GM18870 (cell line): Measurements from ENCODE around the gene LTA4H.
A peak's percentile ranks its signal among the peaks of the same experiment; 100 is the strongest.
"Not testable (repeated sequence)": the region's sequence is repeated elsewhere in the genome, so short reads cannot be mapped to it uniquely, and the experiment has no call there.

Source experiments
- ATAC-seq: cut with Tn5 transposase; IDR thresholded peaks from one replicate; pipeline ENCODE4 v1.9.1; 2021; ENCODE audit warnings: moderate library complexity; ENCODE audit not compliant: unreplicated experiment

Gene LTA4H

DNA sequence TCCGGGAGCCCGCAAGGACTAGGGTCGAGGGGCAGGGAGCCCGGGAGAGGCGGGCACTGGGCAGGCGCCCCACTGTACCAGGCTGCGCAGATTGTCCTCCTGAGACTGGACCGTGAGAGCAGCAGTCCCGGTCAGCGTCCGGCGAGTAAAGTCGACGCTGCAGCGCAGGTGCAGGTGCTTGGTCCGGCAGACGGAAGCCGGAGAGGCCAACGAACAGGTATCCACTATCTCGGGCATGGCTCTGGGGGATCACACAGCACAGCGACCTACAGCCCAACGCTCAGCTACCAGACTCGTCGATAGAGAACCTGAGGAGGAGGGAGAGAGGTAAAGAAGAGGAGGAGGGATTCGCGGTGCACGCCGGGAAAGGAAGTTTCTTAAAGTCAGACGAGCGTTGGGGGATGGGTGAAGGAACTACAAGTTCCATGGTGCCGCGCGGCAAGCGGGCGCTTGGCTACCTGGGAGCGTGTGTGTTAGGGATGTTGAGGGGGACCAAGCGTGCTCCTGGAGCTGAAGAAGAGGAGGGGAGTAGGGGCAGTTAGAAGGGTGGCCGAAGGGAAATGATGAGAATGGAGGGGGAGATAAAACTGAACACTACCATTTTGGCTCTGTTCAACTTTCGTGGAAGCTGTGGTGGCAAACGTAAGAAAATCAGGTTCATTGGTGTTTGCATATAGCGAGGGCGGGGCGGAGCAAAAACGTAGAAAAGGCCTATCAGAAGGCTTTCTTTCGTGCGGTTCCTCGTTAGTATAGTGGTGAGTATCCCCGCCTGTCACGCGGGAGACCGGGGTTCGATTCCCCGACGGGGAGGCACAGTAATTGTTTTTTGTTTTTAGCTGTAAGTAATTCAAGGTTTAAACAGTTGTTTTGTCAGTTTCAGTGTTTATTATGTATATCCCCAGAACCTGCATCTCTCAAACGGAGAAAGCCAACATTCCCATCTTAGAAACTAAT, at the start of gene LTA4H:
TSS of gene LTA4H (minus strand) at position 305 of the 954 bp plus-strand sequence. CDS start at position 237, 68 bp downstream.
- ATAC-seq = peak; percentile 88

DNA sequence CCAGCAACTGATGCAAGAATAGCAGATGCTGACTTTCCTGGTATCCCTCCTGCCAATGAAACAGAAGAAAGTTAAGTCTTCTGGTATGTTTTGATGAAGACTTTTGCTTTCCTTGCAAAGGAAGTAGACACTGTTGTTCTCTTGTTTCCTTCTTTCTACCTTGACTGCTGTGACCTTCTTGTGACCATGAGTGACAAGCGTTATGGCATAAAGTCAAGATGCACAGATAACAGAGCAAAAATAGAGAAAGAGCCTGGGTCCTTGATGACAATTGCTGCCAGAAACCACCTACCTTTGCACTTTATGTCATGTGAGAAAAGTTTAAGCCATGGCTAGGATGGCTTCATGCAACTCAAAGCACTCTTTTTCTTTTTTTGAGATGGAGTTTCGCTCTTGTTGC, 49.2 kb upstream of the LTA4H start:
- no peak for ATAC-seq

DNA sequence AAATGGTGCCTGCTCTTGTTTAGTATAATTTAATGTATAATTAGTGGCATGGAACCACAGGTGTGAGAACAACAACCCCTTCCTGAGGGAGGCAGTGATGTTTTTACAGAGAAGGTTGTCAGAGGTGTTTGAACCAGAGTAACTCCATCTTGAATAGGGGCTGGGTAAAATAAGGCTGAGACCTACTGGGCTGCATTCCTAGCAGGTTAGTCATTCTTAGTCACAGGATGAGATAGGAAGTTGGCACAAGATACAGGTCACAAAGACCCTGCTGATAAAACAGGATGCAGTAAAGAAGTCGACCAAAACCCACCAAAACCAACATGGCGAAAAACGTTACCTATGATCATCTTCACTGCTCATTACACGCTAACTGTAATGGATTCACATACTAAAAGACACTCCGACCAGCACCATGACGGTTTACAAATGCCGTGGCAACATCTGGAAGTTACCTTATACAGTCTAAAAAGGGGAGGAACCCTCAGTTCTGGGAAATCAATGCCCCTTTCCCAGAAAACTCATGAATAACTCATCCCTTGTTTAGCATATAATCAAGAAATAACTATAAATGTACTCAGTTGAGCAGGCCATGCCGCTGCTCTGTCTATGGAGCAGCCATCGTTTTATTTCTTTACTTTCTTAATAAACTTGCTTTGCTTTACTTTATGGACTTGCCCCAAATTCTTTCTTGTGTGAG, 47.8 kb upstream of the LTA4H start:
- ATAC-seq = no peak

DNA sequence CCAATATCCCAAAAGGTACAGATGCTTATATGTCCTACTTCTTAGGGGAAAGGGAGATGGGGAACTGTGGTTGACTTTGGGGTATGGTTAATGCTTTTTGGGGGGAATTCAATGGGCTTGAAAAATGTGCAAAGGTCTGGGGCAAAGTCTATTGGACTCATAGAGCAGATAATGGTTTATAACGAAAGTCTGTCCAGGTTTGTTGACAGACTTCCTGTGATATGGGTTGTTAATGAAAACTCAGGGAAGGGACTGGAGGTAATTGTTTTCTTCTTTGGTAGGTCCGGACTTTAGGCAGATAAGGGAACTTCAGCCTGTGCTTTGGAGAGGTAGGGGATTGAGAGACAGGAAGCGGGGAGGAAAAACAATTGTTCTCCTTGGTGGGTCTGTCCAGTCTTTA, 46.2 kb upstream of the LTA4H start:
- no peak for ATAC-seq

DNA sequence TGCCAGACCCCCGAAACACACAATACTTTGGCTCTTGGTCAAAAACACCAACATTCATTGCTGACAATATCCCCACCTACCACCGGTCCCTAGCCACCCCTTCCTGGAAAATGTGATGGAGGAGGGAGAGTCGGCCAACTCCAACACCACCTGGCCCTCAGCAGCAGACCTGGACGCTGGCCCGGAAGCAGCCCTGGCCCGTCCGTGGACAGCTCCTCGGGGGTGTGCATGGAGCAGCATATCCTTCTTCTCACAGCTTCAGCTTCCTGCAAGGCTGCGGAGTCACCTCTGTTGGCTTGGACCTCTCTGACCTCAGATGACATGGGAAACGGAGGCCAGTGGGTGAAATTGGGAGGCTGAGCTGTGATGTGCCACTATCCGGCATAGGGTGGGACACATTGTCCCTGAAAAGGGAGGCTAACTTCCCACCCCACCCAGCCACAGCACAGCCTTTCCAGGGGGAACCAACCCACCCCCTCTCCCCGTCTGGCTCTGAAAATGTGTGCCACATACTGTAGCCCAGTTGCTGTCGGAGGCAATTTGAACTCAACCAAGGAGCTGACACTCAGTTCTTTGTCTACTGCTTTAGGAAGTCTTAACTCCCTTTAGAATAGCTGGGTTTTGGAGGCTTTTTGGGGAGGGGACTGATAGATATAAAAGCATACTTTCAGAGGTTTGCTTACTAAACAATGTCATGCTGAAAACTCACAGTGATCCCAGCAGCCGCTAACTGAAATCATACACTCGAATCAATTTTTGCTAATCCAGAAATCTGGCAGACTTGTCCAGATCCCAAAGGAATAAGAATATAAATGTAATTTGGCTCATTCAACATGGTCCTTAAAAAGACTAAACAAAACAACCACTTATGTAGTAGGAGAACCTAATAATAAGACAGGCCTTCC, 43.1 kb upstream of the LTA4H start:
- no peak for ATAC-seq

DNA sequence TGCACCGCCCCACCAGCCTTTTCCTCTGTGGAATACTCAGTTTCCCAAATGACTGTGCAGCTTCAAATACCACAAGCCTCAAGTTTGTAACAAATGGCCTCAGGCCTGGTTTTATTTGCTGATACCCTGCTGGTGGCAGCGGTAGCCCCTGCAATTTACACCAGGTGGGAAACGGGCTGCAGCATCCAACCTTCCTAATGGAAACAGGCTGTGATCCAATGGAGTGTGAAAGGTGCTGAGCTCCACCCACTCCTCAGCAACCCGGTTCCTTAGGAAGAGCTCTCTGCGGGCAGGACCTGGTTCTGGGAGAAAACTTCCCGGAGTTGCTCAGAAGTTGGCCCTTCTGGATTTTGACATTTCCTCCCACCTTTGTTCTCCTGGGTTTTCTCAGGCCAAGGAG, 41.7 kb upstream of the LTA4H start:
- no peak for ATAC-seq

DNA sequence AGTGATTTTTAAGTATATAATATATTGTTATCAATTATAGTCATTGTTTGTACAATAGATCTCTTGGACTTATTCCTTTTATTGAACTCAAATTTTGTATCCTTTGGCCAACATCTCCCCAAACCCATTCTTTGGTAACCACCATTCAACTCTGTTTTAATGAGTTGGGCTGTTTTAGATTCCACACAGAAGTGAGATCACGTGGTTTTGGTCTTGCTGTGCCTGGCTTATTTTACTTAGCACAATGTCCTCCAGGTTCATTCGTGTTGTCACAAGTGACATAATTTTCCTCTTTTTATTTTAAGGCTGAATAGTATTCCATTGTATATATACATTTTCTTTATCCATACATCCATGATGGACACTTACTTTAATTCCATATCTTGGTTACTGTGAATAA, 40.2 kb upstream of the LTA4H start:
- ATAC-seq = no peak

DNA sequence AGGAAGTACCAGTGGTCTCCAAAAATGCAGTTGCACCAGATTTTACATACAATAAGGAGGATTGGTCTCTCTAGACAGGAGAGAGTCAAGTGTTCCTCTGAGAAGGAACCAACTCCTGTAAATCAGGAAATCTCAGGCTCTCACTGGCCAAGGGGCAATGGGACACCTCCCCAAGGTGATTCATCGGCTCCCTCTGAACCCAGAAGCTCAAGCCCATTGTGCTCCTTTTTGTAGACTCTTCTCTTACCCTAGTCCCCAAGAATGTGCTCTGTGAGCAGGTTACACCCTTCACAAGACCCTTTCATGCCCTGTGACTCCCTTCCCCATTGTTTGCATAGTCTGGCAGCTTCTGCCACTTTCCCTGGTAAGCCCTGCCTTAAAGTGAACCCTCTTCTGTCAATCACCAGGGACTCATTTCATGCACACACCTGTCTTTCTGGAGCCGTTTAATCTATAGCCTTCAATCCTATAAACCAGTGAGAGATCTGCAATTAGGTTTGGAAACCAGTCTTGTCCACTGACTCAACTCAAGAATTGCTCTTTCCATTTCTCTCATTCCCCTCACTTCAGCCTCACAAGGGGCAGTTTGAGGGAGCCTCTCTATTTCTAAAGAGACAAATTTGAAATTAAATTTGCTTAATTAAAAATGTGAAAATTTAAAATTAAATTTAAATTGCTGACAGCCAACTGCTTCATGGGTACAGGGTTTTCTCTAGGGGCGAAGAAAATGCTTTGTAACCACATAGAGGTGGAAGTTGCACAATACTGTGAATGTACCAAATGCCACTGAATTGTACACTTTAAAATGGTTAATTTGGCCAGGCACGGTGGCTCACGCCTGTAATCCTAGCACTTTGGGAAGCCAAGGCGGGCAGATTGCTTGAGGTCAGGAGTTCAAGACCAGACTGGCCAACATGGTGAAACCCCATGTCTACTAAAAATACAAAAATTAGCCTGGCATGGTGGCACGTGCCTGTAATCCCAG, 38.3 kb upstream of the LTA4H start:
- ATAC-seq = no peak

DNA sequence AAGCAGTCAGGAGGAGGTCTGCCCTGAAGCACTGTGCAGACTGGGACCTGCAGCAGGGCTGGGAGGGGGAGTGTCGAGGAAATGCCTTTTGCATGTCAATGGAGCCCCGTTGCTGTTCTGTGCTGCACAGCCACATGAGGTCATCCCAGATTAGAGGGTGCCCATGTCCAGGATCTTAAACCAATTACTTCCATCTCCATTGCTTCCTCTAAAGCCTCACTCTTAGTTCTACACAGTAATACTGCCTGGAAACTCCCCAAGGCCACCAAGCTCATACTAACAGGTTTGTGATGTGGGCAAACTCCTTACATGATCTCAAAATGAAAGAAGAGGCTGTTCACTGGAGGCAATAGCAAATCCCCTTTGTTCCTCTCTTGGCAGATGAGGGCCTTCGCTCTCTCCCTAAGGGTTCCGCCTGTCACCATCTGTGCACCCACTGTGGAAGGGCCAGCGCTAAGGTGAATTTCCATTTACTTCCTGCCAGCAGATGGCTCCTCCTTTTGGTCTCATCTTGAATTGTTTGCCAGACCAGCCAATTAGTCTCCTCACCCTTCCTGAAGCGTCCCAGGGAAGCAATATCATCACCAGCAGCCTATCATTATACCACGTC, 35.4 kb upstream of the LTA4H start:
- no peak for ATAC-seq

DNA sequence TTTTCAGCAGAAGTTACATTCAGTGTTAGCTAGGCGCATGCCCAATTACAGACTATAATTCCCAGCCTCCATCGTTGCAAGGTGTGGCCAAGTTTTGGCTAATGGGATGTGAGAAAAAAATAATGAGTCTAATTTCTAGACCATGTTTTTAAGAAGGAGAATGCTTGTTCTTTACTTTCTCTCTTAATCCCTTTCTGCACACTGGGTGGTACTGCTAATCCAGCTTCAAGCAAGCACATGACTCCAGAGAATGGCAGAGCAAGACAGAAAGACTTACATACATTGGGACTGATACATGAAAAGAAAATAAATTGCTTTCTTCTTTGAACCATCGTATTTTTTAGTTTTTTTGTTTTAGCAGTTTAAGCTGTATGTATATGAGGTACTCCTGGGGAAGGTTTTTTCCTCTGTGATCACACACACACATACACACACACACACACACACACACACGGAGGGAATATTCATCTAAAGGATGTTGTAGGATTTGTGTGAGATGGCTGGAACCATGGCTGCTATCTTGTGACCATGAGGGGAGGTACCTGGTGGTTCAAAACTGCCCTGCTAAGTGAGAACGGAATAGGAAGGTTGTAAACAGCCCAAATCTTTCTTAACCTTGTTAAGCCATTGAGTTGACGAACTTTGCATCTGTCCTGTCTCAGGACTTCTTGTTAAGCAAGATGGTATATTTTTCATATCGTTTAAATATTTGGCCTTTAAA, 34.3 kb upstream of the LTA4H start:
- ATAC-seq = no peak

DNA sequence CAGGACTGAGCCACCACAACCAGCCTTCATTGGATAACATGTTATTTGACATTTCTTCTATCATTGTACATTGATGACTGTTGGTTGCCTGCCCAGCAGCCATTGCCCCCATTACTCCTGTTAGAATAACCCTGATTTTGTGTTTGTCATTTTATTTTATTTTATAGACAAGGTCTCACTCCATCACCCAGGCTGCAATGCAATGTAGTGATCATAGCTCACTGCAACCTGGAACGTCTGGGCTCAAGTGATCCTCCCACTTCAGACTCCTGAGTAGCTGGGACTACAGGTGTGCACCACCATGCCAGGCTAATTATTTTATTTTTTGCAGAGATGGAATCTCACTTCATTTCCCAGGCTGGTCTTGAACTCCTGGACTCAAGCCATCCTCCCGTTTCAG, 33.2 kb upstream of the LTA4H start:
- ATAC-seq = no peak

DNA sequence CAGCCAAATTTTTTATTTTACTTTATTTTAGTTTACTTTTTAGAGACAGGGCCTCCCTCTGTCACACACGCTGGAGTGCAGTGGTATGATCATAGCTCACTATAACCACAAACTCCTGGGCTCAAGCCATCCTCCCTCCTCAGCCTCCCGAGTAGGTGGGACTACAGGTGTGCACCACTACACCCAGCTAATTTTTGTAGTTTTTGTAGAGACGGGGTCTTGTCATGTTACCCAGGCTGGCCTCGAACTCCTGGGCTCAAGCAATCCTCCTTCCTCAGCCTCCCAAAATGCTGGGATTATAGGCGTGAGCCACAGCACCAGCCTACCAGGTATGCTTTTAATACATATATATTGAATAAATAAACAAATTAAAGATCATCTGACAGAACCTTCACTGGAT, 32.7 kb upstream of the LTA4H start:
- no peak for ATAC-seq

DNA sequence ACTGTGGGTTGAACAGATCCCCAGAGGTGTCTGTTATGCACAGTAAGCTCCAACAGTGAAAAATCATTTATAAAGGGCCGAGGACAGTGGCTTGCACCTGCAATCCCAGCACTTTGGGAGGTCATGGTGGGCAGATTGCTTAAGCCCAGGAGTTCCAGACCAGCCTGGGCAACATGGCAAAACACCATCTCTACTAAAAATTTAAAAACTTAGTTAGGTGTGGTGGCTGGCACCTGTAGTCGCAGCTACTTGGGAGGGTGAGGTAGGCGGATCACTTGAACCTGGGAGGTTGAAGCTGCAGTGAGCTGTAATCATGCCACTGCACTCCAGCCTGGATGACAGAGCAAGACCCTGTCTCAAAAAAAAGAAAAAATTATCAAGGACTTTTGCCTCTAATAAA, 30.4 kb upstream of the LTA4H start:
- ATAC-seq = not testable (repeated sequence)

DNA sequence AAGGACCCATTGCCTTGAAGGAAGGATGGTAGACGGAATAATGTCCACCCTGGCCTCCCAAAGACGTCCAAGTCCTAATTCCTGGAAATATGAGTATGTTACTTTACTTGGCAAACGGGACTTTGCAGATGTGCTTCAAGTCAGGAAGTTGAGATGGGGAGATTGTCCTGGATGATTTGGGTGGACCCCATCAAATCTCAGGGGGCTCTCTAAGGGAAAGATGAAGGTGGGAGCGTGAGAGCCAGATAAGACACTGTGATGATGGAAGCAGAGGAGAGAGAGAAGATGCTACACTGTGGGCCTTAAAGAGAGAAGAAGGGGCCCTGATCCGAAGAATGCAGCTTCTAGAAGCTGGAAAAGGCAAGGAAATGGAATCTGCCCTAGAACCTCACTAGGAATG, 29.6 kb upstream of the LTA4H start:
- ATAC-seq = no peak

DNA sequence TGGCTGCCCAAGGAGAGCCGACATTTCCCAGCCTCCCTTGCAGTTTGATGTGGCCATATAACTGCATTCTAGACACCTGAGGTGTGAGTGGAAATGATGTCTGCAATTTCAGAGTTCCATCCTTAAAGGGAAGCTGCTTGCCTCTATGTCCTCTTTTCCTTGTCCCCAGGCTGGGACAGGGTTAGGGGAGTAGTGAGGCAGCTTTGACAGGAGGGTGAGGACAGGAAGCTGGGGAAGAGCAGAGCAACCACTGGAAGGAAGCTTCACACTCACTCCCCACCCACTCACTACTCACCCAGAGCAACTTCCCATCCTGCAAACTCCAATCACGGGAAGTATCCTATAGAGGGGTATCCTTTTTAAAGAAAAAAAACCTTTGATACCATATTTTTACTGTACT, 28.9 kb upstream of the LTA4H start:
- no peak for ATAC-seq

DNA sequence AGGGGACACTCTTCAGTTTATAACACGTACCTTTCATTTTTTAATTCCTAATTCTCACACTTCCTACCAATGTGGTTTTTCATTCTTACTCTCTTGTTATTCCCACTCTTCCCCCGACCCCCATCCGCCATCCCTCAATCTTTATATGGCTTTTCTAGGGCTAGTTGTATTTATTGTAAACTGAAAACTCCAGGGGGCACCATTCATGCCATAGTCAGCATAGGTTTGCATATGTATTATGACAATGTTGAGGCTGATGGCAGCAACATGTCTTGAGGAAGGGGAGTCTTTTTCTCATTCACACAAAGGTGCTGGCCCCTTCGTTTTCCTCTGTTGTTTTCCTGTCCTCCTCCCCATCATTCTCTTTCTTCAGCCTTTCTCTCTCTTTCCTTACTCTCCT, 27.7 kb upstream of the LTA4H start:
- ATAC-seq = no peak

DNA sequence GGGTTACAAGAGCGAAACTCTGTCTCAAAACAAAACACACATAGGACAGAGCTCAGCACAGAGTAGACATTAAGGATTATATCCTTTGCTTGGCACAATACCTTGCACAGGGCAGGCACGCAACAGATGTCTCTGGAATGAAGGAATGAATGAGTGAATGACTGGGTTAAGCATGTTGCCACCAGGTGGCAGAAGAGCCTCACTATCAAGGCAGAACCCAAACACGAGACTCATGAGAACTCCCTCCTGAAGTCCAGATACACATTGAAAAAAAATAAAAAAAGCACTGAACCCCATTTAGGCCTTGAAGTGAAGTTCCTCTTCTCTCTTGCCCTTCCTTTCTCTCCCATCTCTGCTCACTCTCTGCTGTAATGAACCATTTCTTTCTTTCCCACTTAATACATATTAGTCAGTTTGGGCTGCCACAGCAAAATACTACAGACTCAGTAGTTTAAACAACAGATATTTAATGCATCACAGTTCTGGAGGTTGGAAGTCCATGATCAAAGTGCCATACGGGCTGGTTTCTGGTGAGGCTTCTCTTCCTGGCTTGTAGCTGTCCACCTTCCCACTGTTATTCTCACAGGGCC, 26.6 kb upstream of the LTA4H start:
- peak; percentile 67 for ATAC-seq

DNA sequence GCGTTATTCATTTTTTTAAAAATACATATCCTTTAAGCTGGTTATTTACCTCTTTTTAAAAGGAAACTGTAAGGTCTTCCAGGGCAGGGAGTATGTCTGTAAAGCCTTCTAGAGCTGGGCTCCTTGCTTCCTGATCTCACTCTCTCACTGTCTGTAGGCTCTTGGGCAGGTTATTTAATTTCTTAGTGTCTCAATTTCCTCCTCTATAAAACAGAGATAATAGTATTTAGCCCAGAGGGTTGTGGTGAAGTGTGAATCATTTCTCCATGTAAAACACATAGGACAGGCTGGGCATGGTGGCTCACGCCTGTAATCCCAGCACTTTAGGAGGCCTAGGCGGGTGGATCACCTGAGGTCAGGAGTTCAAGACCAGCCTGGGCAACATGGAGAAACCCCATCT, 25.9 kb upstream of the LTA4H start:
- ATAC-seq = no peak

DNA sequence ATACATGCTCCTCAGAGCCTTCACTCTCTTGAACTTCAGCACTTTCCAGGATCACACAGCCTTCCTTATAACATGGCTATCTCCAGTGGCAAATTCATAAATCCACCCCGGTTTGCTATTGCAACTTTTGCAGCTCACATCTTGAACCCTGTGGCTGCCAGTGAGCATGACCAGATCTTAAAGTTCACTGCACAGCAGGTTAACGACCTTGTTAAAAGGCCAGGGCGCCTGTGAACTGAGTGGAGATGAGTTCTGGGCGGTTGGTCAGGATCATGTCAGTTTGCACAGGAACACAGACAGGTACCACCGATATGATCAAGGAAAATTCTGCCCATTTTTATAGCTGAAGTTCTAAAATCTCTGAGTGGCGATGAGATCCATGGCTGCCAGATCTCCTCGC, 24.7 kb upstream of the LTA4H start:
- no peak for ATAC-seq
